H9 (cell line): Measurements from ENCODE around the gene PCGF3. TPM values are rescaled to one million over a fixed set of nuclear protein-coding genes. Genes with fewer than 3 reads are reported as not detected.

Source experiments
- DNase-seq: peaks from one replicate; pipeline ENCODE4 v3.0.0-alpha.2; 2017
- H2AFZ ChIP-seq: one replicate; pipeline ENCODE4 v1.6.1; 2013; ENCODE audit warnings: mild to moderate bottlenecking, low read length, control low read depth, moderate library complexity
- H2AK5ac ChIP-seq: 2 replicates; pipeline ENCODE4 v1.6.1; 2013; ENCODE audit warnings: low read length, control low read depth, mixed read lengths; ENCODE audit not compliant: insufficient read length
- H2BK120ac ChIP-seq: one replicate; pipeline ENCODE4 v1.6.1; 2013; ENCODE audit warnings: low read depth, mild to moderate bottlenecking, low read length, control low read depth, inconsistent platforms; ENCODE audit not compliant: poor library complexity, severe bottlenecking
- H2BK12ac ChIP-seq: 2 replicates; pipeline ENCODE4 v1.6.1; 2013; ENCODE audit warnings: low read length, control low read depth, mixed read lengths, low read depth; ENCODE audit not compliant: insufficient read length
- H2BK15ac ChIP-seq: 2 replicates; pipeline ENCODE4 v1.6.1; 2013; ENCODE audit warnings: low read depth, low read length, control low read depth
- H2BK20ac ChIP-seq: one replicate; pipeline ENCODE4 v1.6.1; 2013; ENCODE audit warnings: low read depth, mild to moderate bottlenecking, low read length, control low read depth, inconsistent platforms; ENCODE audit not compliant: poor library complexity, severe bottlenecking
- H2BK5ac ChIP-seq: 2 replicates; pipeline ENCODE4 v1.6.1; 2013; ENCODE audit warnings: low read length, control low read depth, mixed read lengths; ENCODE audit not compliant: insufficient read length
- H3K14ac ChIP-seq: 2 replicates; pipeline ENCODE4 v1.6.1; 2013; ENCODE audit warnings: low read length, control low read depth; ENCODE audit not compliant: insufficient read depth
- H3K18ac ChIP-seq: 2 replicates; pipeline ENCODE4 v1.6.1; 2013; ENCODE audit warnings: low read depth, mild to moderate bottlenecking, mixed read lengths, low read length, control low read depth; ENCODE audit not compliant: insufficient read length
- H3K23ac ChIP-seq: 2 replicates; pipeline ENCODE4 v1.6.1; 2013; ENCODE audit warnings: low read length, control low read depth, mixed read lengths, low read depth; ENCODE audit not compliant: insufficient read length
- H3K23me2 ChIP-seq: 2 replicates; pipeline ENCODE4 v1.6.1; 2013; ENCODE audit warnings: low read depth, mild to moderate bottlenecking, mixed read lengths, low read length, control low read depth; ENCODE audit not compliant: insufficient read length, poor library complexity, severe bottlenecking
- H3K27ac ChIP-seq: 2 replicates; pipeline ENCODE4 v1.5.1; 2013; ENCODE audit warnings: low read length, control low read depth, mixed read lengths, low read depth; ENCODE audit not compliant: insufficient read length
- H3K27me3 ChIP-seq: 2 replicates; pipeline ENCODE4 v1.6.1; 2013; ENCODE audit warnings: low read length, control low read depth, inconsistent platforms; ENCODE audit not compliant: insufficient read depth
- H3K4ac ChIP-seq: 2 replicates; pipeline ENCODE4 v1.6.1; 2013; ENCODE audit warnings: low read depth, mild to moderate bottlenecking, control low read depth, inconsistent platforms, low read length, moderate library complexity
- H3K4me1 ChIP-seq: 2 replicates; pipeline ENCODE4 v1.6.1; 2013; ENCODE audit warnings: low read length, control low read depth, inconsistent platforms; ENCODE audit not compliant: insufficient read depth
- H3K4me2 ChIP-seq: 2 replicates; pipeline ENCODE4 v1.6.1; 2013; ENCODE audit warnings: low read length, control low read depth, mixed read lengths; ENCODE audit not compliant: insufficient read length, insufficient read depth
- H3K56ac ChIP-seq: 2 replicates; pipeline ENCODE4 v1.6.1; 2013; ENCODE audit warnings: low read depth, mild to moderate bottlenecking, mixed read lengths, low read length, control low read depth; ENCODE audit not compliant: insufficient read length
- H3K79me1 ChIP-seq: 2 replicates; pipeline ENCODE4 v1.6.1; 2013; ENCODE audit warnings: low read depth, mild to moderate bottlenecking, moderate library complexity, low read length, control low read depth, inconsistent platforms; ENCODE audit not compliant: insufficient read depth, poor library complexity, severe bottlenecking
- H3K79me2 ChIP-seq: 2 replicates; pipeline ENCODE4 v1.6.1; 2013; ENCODE audit warnings: low read length, control low read depth, inconsistent platforms; ENCODE audit not compliant: insufficient read depth
- H3K9ac ChIP-seq: 2 replicates; pipeline ENCODE4 v1.6.1; 2013; ENCODE audit warnings: low read length, control low read depth, mixed read lengths; ENCODE audit not compliant: insufficient read length; ENCODE audit errors: extremely low read depth
- H3K9me3 ChIP-seq: one replicate; pipeline ENCODE4 v1.6.1; 2013; ENCODE audit warnings: low read depth, low read length, inconsistent platforms; ENCODE audit not compliant: control insufficient read depth
- H3T11ph ChIP-seq: one replicate; pipeline ENCODE4 v1.6.1; 2013; ENCODE audit warnings: mild to moderate bottlenecking, low read length, control low read depth, inconsistent platforms
- H4K20me1 ChIP-seq: one replicate; pipeline ENCODE4 v1.6.1; 2013; ENCODE audit not compliant: control insufficient read depth, insufficient read length, insufficient read depth
- H4K5ac ChIP-seq: 2 replicates; pipeline ENCODE4 v1.6.1; 2013; ENCODE audit warnings: low read depth, mild to moderate bottlenecking, mixed read lengths, low read length, control low read depth; ENCODE audit not compliant: insufficient read length
- H4K8ac ChIP-seq: replicated peaks from 2 replicates; pipeline ENCODE4 v1.6.1; 2013; ENCODE audit warnings: low read length, control low read depth, mixed read lengths, low read depth; ENCODE audit not compliant: insufficient read length
- H4K91ac ChIP-seq: 2 replicates; pipeline ENCODE4 v1.6.1; 2013; ENCODE audit warnings: low read depth, mild to moderate bottlenecking, moderate library complexity, mixed read lengths, low read length, control low read depth; ENCODE audit not compliant: insufficient read length
- H3K27ac Mint-ChIP-seq, 3 experiments: 2 replicates in 2 of 3; 3 replicates in 1 of 3; pipeline ENCODE4 v1.8.0; 2020 to 2021; ENCODE audit warnings: mixed read lengths in 3 of 3, mild to moderate bottlenecking in 1 of 3, moderate library complexity in 1 of 3
- H3K27me3 Mint-ChIP-seq: 2 replicates; pipeline ENCODE4 v1.8.0; 2021; ENCODE audit warnings: low read depth, mild to moderate bottlenecking, moderate library complexity, mixed read lengths
- H3K36me3 Mint-ChIP-seq, 3 experiments: 2 replicates in 2 of 3; 3 replicates in 1 of 3; pipeline ENCODE4 v1.8.0; 2020 to 2021; ENCODE audit warnings: low read depth in 3 of 3, mixed read lengths in 3 of 3; ENCODE audit not compliant: insufficient read depth in 1 of 3
- H3K4me1 Mint-ChIP-seq, 2 experiments: 2 replicates each; pipeline ENCODE4 v1.8.0; 2020; ENCODE audit warnings: mixed read lengths in 2 of 2
- H3K4me3 Mint-ChIP-seq, 2 experiments: 2 replicates in 1 of 2; 3 replicates in 1 of 2; pipeline ENCODE4 v1.8.0; 2020 to 2021; ENCODE audit warnings: mild to moderate bottlenecking in 2 of 2, mixed read lengths in 2 of 2, moderate library complexity in 1 of 2
- H3K9me3 Mint-ChIP-seq, 2 experiments: 2 replicates in 1 of 2; 3 replicates in 1 of 2; pipeline ENCODE4 v1.8.0; 2020; ENCODE audit warnings: mild to moderate bottlenecking in 2 of 2, mixed read lengths in 2 of 2, moderate library complexity in 1 of 2
- CTCF ChIP-seq: fragments of 200-600 bp; sonication (generic); conservative IDR thresholded peaks from 3 replicates; pipeline ENCODE4 v1.8.0; 2021; ENCODE audit warnings: antibody characterized with exemption, mild to moderate bottlenecking
- WGBS: extraction: QIAGEN DNeasy Blood & Tissue Kit; methylation state at CpG from one replicate; pipeline ENCODE4 v1.1.7; 2013; ENCODE audit warnings: missing lambda C conversion rate, low lambda C conversion rate, mixed read lengths; ENCODE audit not compliant: insufficient read length; ENCODE audit errors: extremely low coverage; 5-methylcytosine and 5-hydroxymethylcytosine counted together
- total RNA-seq: library from RNA; stranded (reverse); gene quantifications from 2 replicates; pipeline ENCODE4 v1.2.1, GENCODE V29; 2021

Gene PCGF3
- total RNA-seq, 1 experiment from 2014 or later: 43.1 TPM

- Mint-ChIP-seq H3K9me3 (no peaks in the 10 kb centered on the region; a peak in 1 of 5 replicates), H3K36me3 (peaks cover 25 to 52% (median 34%) of the 10 kb centered on the region in 3 experiments), H3K4me3 (no peak overlapping the region; a peak in 1 of 5 replicates), H3K4me1 (no peaks in the 10 kb centered on the region), H3K27me3 (no peaks in the 10 kb centered on the region; the same call in 1 of the 2 replicates), H3K27ac (peak overlapping the region in 2 of 3 experiments; percentile 16 to 35; a peak in 2 of 7 replicates)
- no peaks in the 10 kb centered on the region for H3K23me2 ChIP-seq
- H2AFZ ChIP-seq: no peak overlapping the region
- peaks cover 3% of the 10 kb centered on the region for H3K79me1 ChIP-seq
- H4K20me1 ChIP-seq: no peaks in the 10 kb centered on the region
- TF ChIP-seq CTCF: no peak
- no peaks in the 10 kb centered on the region for H3K27me3 ChIP-seq
- H3K4me1 ChIP-seq: no peaks in the 10 kb centered on the region
- no peak overlapping the region for H3K27ac ChIP-seq
- H3K79me2 ChIP-seq: peaks cover 19% of the 10 kb centered on the region; the same call in 1 of the 2 replicates
- H4K91ac ChIP-seq: no peak overlapping the region
- no peak overlapping the region for H2BK5ac ChIP-seq
- H2BK12ac ChIP-seq: no peak overlapping the region
- no peak overlapping the region for H2AK5ac ChIP-seq
- no peak overlapping the region for H3T11ph ChIP-seq
- no peak overlapping the region for H3K14ac ChIP-seq
- H4K5ac ChIP-seq: no peak overlapping the region
- H4K8ac ChIP-seq: no peak overlapping the region
- no peaks in the 10 kb centered on the region for H3K9me3 ChIP-seq
- H3K23ac ChIP-seq: no peak overlapping the region
- no peak overlapping the region for H3K18ac ChIP-seq
- H2BK120ac ChIP-seq: no peak overlapping the region
- no peak overlapping the region for H3K4ac ChIP-seq
- no peak overlapping the region for H3K4me2 ChIP-seq
- no peak overlapping the region for H2BK20ac ChIP-seq
- H3K9ac ChIP-seq: no peak overlapping the region
- no peak for DNase-seq
- no peak overlapping the region for H3K56ac ChIP-seq
- H2BK15ac ChIP-seq: no peak overlapping the region
- WGBS: no CpG with 5 or more reads among the region's 16 CpGs
These were observed 20.7 kb downstream of the PCGF3 start for GRCh38 chr4:726235-726787.
